Transverse colon (tissue), 4 donors: ENCODE measurements around the gene JPT1. TPM values are rescaled to one million over a fixed set of nuclear protein-coding genes. Genes with fewer than 3 reads are reported as not detected.

Source experiments
- DNase-seq: peaks from one replicate; pipeline ENCODE4 v3.0.0-alpha.2; 2019
- H3K27ac ChIP-seq, 4 donors: fragments of 200-600 bp; sonication (generic); 2 replicates each; pipeline ENCODE4 v1.5.1; 2016 to 2018; ENCODE audit warnings: inconsistent platforms in 4 of 4
- H3K27me3 ChIP-seq: fragments of 200-600 bp; sonication (generic); 2 replicates; pipeline ENCODE4 v1.5.1; 2017; ENCODE audit warnings: inconsistent platforms
- H3K36me3 ChIP-seq, 4 donors: fragments of 200-600 bp; sonication (generic); 2 replicates each; pipeline ENCODE4 v1.5.1; 2017 to 2019; ENCODE audit warnings: inconsistent platforms in 4 of 4
- H3K4me1 ChIP-seq, 4 donors: fragments of 200-600 bp; sonication (generic); 2 replicates each; pipeline ENCODE4 v1.5.1; 2017 to 2020; ENCODE audit warnings: inconsistent platforms in 4 of 4
- H3K4me3 ChIP-seq, 4 donors: fragments of 200-600 bp; sonication (generic); 1 replicate in 1 of 4; 2 replicates in 3 of 4; pipeline versions ENCODE4 v1.5.1 to v1.6.1; 2017 to 2019; ENCODE audit warnings: inconsistent platforms in 4 of 4
- H3K9me3 ChIP-seq, 2 donors: fragments of 200-600 bp; sonication (generic); 2 replicates each; pipeline ENCODE4 v1.5.1; 2017 to 2019; ENCODE audit warnings: inconsistent platforms in 2 of 2
- EP300 ChIP-seq: sonication (generic); formaldehyde crosslinking; IDR thresholded peaks from one replicate; pipeline ENCODE4 v1.6.1; 2017; ENCODE audit warnings: antibody characterized with exemption, low read depth
- POLR2A ChIP-seq: fragments of 450-650 bp; IDR thresholded peaks from one replicate; pipeline ENCODE4 v1.6.1; 2016; ENCODE audit warnings: antibody characterized with exemption, mild to moderate bottlenecking, moderate library complexity
- POLR2AphosphoS5 ChIP-seq, 3 donors: sonication (generic); formaldehyde crosslinking; IDR thresholded peaks; one replicate each; pipeline ENCODE4 v1.6.1; 2016; ENCODE audit warnings: antibody characterized with exemption in 3 of 3
- WGBS, 2 donors: methylation state at CpG; one replicate each; pipeline ENCODE4 v1.1.5; 2018; ENCODE audit warnings: low coverage in 1 of 2; 5-methylcytosine and 5-hydroxymethylcytosine counted together
- in situ Hi-C, 4 donors: fragments of 200-750 bp; cut with MboI; loops; one replicate each; pipeline versions ENCODE4 v1.15.0 to v1.15.1; 2017; ENCODE audit warnings: low sequenced_read_pairs in 3 of 4, low pct_ligation_motif_present in 1 of 4, low pct_unique_long_range_greater_than_20kb in 1 of 4
- intact Hi-C: fragments of 100-400 bp; cut with DNase I; formaldehyde crosslinking; loops from one replicate; pipeline ENCODE4 v1.15.1; 2023; ENCODE audit warnings: low total_unique reads
- total RNA-seq, 4 donors: library from RNA; depleted of rRNA; stranded (reverse); fragments of >200 nt; gene quantifications; one replicate each; pipeline ENCODE4 v1.1.0, GENCODE V29; 2016
- TF ChIP-seq, protein P1 (sequence below), 5 experiments: fragments of 200-600 bp in 3 of 5; fragments of 450-650 bp in 2 of 5; sonication (generic) in 3 of 5; IDR thresholded peaks; 1 replicate in 2 of 5; 2 replicates in 3 of 5; pipeline ENCODE4 v1.5.1; 2016 to 2017; ENCODE audit warnings: antibody characterized with exemption in 5 of 5, inconsistent platforms in 3 of 5, mild to moderate bottlenecking in 2 of 5, moderate library complexity in 1 of 5

The JPT1 gene, protein sequence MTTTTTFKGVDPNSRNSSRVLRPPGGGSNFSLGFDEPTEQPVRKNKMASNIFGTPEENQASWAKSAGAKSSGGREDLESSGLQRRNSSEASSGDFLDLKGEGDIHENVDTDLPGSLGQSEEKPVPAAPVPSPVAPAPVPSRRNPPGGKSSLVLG
- 100 to 1,000 TPM in 3 of 4 donors, 10 to 100 TPM in 1; 61.7 to 293 (median 219) TPM for total RNA-seq

DNA sequence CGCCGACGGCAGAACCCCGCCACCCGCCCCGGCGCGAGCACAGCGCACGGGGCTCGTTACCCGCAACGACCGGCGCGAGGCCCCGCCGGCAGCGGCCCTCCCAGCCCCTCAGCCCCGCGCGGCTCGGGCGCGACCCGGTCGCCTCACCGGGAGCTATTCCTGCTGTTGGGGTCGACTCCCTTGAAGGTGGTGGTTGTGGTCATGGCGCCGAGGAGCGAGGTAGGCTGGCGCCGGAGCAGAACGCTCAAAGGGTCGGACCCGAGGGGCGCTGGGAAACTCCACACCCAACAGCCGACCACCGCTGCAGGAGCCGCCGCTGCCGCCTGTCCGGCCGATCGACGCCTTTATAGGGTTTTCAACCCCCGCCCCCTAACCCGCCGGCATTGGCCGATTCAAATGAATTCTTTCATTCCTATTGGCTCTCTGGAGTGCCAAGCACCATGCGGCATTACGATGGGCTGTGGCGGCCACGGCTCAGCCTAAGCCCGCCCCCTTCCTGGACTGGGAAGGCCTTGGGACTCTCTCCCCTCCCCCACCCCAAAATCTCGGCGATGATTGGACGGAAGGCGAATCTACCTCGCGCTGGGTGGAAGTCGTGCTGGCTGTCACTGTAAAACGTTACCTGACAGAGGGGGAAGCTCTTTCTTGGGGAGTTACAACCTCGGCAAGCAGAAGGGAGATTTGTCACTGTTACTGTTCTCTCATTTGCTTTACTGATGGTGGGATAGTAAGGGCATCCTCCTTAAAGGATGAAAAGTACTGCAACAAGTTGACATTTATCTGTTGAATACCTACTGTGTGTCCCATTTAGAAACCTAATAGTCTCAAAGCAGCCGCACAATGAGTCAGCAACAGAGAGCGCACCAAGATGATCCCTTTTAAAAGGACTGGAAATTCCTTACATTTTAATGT, at the start of gene JPT1:
Gene JPT1 (minus strand): TSS at position 318 of the 912 bp plus-strand sequence. CDS start 115 bp downstream, at position 203.
- TF ChIP-seq, protein P1, sequence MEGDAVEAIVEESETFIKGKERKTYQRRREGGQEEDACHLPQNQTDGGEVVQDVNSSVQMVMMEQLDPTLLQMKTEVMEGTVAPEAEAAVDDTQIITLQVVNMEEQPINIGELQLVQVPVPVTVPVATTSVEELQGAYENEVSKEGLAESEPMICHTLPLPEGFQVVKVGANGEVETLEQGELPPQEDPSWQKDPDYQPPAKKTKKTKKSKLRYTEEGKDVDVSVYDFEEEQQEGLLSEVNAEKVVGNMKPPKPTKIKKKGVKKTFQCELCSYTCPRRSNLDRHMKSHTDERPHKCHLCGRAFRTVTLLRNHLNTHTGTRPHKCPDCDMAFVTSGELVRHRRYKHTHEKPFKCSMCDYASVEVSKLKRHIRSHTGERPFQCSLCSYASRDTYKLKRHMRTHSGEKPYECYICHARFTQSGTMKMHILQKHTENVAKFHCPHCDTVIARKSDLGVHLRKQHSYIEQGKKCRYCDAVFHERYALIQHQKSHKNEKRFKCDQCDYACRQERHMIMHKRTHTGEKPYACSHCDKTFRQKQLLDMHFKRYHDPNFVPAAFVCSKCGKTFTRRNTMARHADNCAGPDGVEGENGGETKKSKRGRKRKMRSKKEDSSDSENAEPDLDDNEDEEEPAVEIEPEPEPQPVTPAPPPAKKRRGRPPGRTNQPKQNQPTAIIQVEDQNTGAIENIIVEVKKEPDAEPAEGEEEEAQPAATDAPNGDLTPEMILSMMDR (IDR thresholded peaks at IDR 0.05) = no peak
- TF ChIP-seq POLR2A (peak; percentile 100), POLR2AphosphoS5 (IDR thresholded peaks at IDR 0.05) (peak; percentile 99 to 100 (median 100))
- WGBS, 2 donors = 3 to 10% methylated on average over 2 to 60 of the region's 67 CpGs
- peak; percentile 99 for DNase-seq
- Histone ChIP-seq H3K27me3 (no peaks in the 10 kb centered on the region), H3K9me3 (no peaks in the 10 kb centered on the region), H3K4me3 (peak within 1 kb of the TSS; percentile 84 to 97 (median 91)), H3K27ac (peak within 1 kb of the TSS; percentile 89 to 91 (median 90)), H3K4me1 (peaks cover 7 to 21% (median 17%) of the 10 kb centered on the region in 4 donors), H3K36me3 (no peaks in the 10 kb centered on the region)
- intact Hi-C loops (no loop called here), in situ Hi-C loops (no loop called here)

DNA sequence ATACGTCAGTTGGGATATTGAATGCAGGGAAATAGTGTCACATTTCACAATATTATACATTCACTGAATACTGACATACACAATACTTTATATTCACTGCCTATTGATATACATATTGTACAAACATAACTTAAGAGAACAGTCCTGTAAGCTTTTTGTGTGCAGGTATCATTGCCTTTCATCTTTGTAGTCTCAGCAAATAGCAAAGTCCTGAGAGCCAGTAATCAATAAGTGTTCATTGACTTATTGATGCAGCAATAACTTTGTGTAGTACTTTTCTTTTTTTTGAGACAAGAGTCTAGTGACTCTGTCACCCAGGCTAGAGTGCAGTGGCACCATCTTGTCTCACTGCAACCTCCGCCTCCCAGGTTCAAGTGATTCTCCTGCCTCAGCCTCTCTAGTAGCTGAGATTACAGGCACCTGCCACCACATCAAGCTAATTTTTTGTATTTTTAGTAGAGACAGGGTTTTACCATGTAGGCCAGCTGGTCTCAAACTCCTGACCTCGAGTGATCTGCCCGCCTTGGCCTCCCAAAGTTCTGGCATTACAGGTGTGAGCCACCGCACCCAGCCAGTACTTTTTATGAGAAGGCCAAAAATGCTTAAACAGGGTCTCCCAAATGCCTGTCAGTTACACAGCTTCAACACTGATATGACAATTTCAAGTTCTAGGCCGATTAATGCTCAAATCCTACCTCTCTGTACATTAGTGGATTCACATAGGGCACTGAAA, 45.7 kb upstream of the JPT1 start:
- no peak overlapping the region for H3K27ac ChIP-seq
- intact Hi-C loops (loop anchor here (5.0 to 10.0 kb wide), 2 partner anchors 88 to 125 kb away; no protein-coding TSS in a partner anchor), in situ Hi-C loops (loop anchor here in 2 of 4 donors (10.0 to 25.0 kb wide), 2 partner anchors 85 to 238 kb away; partner anchors contain the start of gene HID1 (in 1 of the 2))
- DNase-seq = no peak
- no peaks in the 10 kb centered on the region for H3K27me3 ChIP-seq
- H3K36me3 ChIP-seq = no peaks in the 10 kb centered on the region
- H3K4me3 ChIP-seq = no peak overlapping the region
- no peaks in the 10 kb centered on the region for H3K9me3 ChIP-seq
- WGBS, 2 donors = 90 to 91% methylated on average over 2 to 6 of the region's 6 CpGs
- TF ChIP-seq, protein P1 (IDR thresholded peaks at IDR 0.05) = no peak
- TF ChIP-seq POLR2AphosphoS5 (IDR thresholded peaks at IDR 0.05) = no peak
- TF ChIP-seq POLR2A = no peak
- no peak for TF ChIP-seq EP300
- H3K4me1 ChIP-seq = peaks cover 0 to 14% (median 6%) of the 10 kb centered on the region in 4 donors

DNA sequence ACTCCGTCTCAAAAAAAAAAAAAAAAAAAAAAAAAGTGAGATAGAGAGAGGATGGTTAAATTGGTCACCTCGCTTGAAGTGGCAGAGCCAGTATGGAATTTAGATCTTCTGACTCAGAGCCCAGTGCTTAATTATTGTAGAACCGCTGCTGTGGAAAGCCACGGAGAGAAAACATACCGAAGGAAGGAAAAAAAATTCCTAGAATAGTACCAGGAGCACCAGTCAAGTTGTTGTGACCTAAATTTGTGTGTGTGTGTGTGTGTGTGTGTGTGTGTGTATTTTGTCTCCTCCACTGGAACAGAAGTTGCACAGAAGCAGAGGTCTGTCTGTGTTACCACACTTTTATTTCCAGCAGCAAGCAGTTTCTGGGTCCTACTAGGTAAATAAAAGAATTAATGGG, 40.6 kb upstream of the JPT1 start:
- Histone ChIP-seq H3K27me3 (no peaks in the 10 kb centered on the region), H3K4me1 (no peaks in the 10 kb centered on the region), H3K4me3 (no peak overlapping the region), H3K27ac (no peak overlapping the region), H3K36me3 (no peaks in the 10 kb centered on the region), H3K9me3 (no peaks in the 10 kb centered on the region)
- in situ Hi-C loops (loop anchor here in 1 of 4 donors (25.0 kb wide), 1 partner anchor 233 kb away; the partner anchor contains the start of gene HID1), intact Hi-C loops (no loop called here)
- 65 to 79% methylated on average over 3 to 4 of the region's 5 CpGs for WGBS, 2 donors
- DNase-seq = no peak
- TF ChIP-seq EP300 (no peak), POLR2A (no peak), POLR2AphosphoS5 (IDR thresholded peaks at IDR 0.05) (no peak)
- TF ChIP-seq, protein P1 (IDR thresholded peaks at IDR 0.05) = no peak

DNA sequence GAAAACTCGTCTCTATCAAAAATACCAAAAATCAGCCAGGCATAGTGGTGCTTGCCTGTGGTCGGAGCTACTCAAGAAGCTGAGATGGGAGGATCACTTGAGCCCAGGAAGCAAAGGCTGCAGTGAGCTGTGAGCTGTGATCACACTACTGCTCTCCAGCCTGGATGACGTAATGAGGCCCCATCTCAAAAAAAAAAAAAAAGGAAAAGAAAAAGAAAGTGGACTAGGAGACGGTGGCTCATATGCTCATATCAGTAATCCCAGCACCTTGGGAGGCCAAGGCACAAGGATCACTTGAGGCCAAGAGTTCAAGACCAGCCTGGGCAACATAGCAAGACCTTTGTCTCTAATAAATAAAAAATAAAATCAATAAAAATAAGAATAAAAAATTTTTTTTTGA, 37.3 kb upstream of the JPT1 start:
- no peak overlapping the region for H3K27ac ChIP-seq
- no peaks in the 10 kb centered on the region for H3K36me3 ChIP-seq
- H3K27me3 ChIP-seq = no peaks in the 10 kb centered on the region
- 60 to 80% methylated on average over 4 of the region's 4 CpGs for WGBS, 2 donors
- no peaks in the 10 kb centered on the region for H3K4me1 ChIP-seq
- intact Hi-C loops = no loop called here
- H3K4me3 ChIP-seq = no peak overlapping the region
- H3K9me3 ChIP-seq = no peaks in the 10 kb centered on the region
- no peak for DNase-seq
- in situ Hi-C loops = loop anchor here in 1 of 4 donors (25.0 kb wide), 1 partner anchor 229 kb away; the partner anchor contains the start of gene HID1
- no peak for TF ChIP-seq POLR2AphosphoS5 (IDR thresholded peaks at IDR 0.05)
- no peak for TF ChIP-seq POLR2A
- TF ChIP-seq, protein P1 (IDR thresholded peaks at IDR 0.05) = no peak
- no peak for TF ChIP-seq EP300
